Endometrium (tissue), 2 donors: Measurements from ENCODE around the gene POPDC2.
"Not testable (repeated sequence)": the region's sequence is repeated elsewhere in the genome, so short reads cannot be mapped to it uniquely, and the experiment has no call there.

Experiments used
- FAIRE-seq: peaks from 2 replicates; lab custom pipeline; 2012; peaks lifted over from hg19 to GRCh38; lab: Jason Lieb, UNC
- donor health status: control.
- donor health status: control.

Gene POPDC2

GRCh38 chr3:119613201-119613600 is 47.2 kb downstream of the POPDC2 start:
- no peak for FAIRE-seq

- FAIRE-seq: no peak
Observed at GRCh38 chr3:119611664-119612063, 48.7 kb downstream of the POPDC2 start.

- FAIRE-seq: no peak
Observed at GRCh38 chr3:119609301-119609700, 51.1 kb downstream of the POPDC2 start.

DNA sequence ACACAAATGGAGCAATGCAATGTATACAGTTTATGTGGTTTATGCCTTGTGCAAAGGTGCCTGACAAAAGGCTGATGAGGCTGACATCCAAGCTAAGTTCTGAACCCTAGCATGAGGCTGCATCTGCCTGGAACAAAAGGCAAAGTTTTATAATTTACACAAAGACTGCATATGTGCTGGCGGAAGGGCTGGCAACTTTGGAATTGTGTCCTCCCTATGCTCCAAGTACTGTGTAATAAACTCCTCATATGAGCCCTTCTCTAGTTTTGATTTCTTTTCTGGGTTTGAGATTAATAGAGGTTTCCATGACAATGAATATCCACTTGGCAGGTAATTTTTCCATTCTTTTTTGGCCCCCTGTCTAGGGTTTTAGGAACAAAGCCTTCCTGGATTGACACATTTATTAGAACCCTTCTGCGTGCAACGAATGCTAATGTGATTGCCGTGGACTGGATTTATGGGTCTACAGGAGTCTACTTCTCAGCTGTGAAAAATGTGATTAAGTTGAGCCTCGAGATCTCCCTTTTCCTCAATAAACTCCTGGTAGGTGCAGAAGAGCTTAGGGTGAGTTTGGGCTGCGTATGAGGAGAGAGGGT is 51.9 kb downstream of the POPDC2 start:
- no peak for FAIRE-seq

GRCh38 chr3:119604878-119605277 is 55.5 kb downstream of the POPDC2 start:
- FAIRE-seq: no peak

DNA sequence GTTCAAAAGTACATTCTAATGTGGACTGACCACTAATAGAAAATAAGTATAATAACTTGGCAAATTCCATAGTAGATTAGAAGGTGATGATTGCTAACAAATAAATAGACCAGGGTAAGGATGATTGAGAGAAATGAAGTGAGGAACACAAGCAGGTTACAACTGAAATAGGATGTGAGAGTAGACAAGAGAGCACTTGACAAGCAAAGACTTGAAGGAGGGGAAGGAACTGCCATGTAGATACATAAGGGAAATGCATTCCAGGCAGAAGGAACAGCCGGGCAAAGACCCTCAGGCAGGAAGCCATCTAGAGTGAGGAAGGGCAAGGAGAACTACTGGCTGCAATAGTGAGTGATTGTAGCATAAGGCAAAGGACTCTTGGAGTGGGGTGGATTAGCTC is 57.7 kb downstream of the POPDC2 start:
- FAIRE-seq: no peak

DNA sequence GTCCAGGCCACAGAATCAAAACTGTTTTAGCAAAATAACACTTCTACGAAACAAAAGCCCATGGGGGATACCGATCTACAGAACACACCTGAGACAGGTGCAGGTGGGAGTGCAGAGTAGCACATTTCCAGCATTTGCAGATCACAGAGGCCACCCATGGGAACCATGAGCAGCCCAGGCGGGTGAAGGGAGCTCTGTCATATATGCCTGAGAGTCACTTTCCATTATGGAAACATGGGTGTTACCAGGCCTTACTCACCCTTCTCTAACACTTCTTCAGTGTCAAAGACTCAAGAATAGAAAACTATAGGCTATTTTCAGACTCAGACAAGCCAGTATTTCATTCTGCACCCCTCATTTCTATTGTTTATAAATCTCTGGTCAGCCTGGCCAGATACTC is 59.2 kb downstream of the POPDC2 start:
- no peak for FAIRE-seq

- no peak for FAIRE-seq
Observed at GRCh38 chr3:119600732-119601131, 59.7 kb downstream of the POPDC2 start.

DNA sequence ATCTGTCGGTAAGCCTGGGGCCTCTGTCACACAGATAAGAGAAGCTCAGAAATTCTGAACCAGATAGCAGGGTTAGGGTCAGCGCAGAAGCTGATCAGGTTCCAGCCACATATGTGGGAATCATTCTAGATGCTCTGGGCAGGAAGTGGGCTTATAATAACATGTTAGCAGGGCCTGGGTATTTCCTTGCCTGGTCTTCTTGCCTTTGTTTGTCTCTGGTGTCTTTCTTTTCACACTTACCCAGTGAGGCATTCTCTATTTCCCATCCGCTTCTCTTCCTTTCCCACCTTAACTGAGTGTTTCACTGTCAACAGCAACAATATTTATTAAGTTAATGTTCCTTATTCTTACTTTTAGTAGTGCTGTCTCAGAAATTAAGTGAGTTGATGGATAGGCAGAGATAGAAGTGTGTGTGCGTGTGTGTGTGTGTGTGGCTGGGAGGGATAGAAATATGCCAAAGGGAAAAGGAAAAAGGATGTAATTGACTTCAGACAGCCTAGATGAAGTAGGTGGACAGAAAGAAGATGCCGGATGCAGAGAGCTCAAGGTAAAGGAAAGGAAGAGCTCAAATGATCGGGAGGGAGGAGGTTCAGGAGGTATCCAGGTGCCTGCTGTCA is 60.7 kb downstream of the POPDC2 start:
- FAIRE-seq: no peak

- no peak for FAIRE-seq
Observed at GRCh38 chr3:119598410-119599098, 61.8 kb downstream of the POPDC2 start.

GRCh38 chr3:119597548-119598288 is 62.7 kb downstream of the POPDC2 start, which contains the start of gene PLA1A:
Gene PLA1A (plus strand): TSS chr3:119597885. CDS start chr3:119597914, 29 bp downstream.
- no peak for FAIRE-seq

DNA sequence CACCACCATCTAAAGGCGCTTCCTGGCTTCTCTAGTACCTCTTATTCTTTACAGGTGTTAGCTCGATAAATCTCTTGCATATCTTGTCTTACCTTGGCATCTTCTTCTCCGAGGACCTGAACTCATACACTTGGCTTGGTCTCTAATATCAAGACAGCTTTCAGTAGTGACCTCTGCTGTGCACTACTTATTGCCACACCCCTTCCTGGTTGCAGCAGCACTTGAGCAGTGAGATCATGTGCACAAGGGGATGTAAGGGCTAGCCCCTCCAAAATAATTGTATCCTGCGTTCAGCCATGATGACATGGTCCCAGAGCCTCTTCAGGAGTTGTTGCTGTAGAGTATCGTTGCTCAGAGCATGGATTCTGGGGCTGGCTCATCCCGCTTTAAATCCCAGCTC is 64.0 kb downstream of the POPDC2 start:
- no peak for FAIRE-seq

DNA sequence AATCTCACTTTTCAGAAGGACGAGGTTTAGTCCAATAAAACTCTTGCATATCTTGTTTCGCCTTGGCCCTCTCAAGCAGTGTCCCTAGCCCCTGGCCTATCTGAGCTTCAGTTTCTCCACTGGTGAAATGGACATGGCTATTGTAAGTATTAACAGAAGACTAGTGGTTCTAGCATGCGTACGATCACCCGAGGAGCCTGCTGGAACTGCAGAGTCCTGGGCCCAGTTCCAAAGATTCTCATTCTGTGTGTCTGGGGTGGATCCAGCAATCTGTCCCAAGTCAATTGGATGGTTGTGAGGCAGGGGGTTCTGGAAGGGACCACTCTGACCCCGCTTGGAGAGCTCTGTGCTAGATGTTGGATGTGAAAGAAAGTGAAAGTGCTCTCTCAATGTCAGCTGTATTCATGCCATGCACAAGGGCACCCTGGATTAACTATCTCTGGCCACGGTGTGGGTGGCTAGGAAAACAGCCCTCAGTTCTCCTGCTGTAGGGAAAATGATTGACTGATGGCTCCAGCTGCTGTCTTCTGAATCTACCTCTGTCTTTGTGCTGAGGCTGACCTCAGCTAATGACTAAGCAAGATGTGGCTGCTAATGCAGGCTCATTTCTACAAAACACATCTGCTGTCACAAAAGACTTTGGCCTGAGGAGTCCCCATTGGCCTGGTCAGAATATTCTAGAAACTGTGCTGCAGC is 64.6 kb downstream of the POPDC2 start:
- FAIRE-seq: no peak

- FAIRE-seq: not testable (repeated sequence)
Observed at GRCh38 chr3:119594929-119595328, 65.5 kb downstream of the POPDC2 start.

GRCh38 chr3:119594066-119594465 is 66.3 kb downstream of the POPDC2 start:
- FAIRE-seq: no peak

DNA sequence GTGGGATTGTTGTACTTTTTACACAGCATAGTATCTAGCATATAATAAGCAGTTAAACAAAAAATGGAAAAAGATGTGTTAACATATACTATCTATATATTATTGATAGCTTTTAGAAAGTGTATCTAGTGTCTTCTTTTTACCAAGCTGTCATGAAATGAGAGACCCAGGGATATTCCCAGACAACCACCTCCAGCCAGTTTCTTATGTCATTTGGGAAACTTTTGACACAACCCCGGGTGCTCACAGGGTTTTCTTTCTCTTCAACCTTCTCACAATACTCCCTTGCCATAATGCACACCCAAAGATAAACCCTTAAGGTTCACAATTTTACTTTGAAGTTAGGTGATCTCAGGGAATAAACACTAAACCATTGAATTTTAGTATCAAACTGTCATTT is 67.5 kb downstream of the POPDC2 start:
- FAIRE-seq: no peak
